Body of pancreas (tissue), 4 donors: ENCODE data around the gene IPO4. TPM values are rescaled to one million over a fixed set of nuclear protein-coding genes. Genes with fewer than 3 reads are reported as not detected.
"Not testable (repeated sequence)": the region's sequence is repeated elsewhere in the genome, so short reads cannot be mapped to it uniquely, and the experiment has no call there.

Experiments
- ATAC-seq: fragments of 150-250 bp; one replicate; pipeline ENCODE4 v1.9.1; 2016
- DNase-seq, 4 donors: peaks; one replicate each; pipeline ENCODE4 v3.0.0-alpha.2; 2019
- H3K27ac ChIP-seq, 4 donors: fragments of 200-600 bp; sonication (generic); 1 replicate in 3 of 4; 2 replicates in 1 of 4; pipeline versions ENCODE4 v1.5.1 to v1.6.1; 2016 to 2019; ENCODE audit warnings: mild to moderate bottlenecking in 1 of 4, mixed read lengths in 1 of 4, moderate library complexity in 1 of 4
- H3K27me3 ChIP-seq, 2 donors: fragments of 200-600 bp; sonication (generic); one replicate each; pipeline ENCODE4 v1.6.0; 2016; ENCODE audit warnings: mild to moderate bottlenecking in 1 of 2
- H3K36me3 ChIP-seq, 2 donors: fragments of 200-600 bp; sonication (generic); replicated peaks in 1 of 2; 2 replicates each; pipeline ENCODE4 v1.5.1; 2016; ENCODE audit warnings: low read depth in 2 of 2; ENCODE audit not compliant: insufficient read depth in 1 of 2
- H3K4me1 ChIP-seq: fragments of 200-600 bp; sonication (generic); one replicate; pipeline ENCODE4 v1.6.0; 2016
- H3K4me3 ChIP-seq, 2 donors: fragments of 200-600 bp; sonication (generic); 1 replicate in 1 of 2; 2 replicates in 1 of 2; pipeline ENCODE4 v1.5.1; 2016 to 2019
- H3K9me3 ChIP-seq, 3 donors: fragments of 200-600 bp; sonication (generic); 1 replicate in 2 of 3; 2 replicates in 1 of 3; pipeline ENCODE4 v1.5.1; 2016
- POLR2A ChIP-seq, 3 donors: fragments of 450-650 bp; IDR thresholded peaks; one replicate each; pipeline ENCODE4 v1.6.1; 2016; ENCODE audit warnings: antibody characterized with exemption in 3 of 3, mild to moderate bottlenecking in 2 of 3
- WGBS, 2 donors: methylation state at CpG; one replicate each; pipeline ENCODE4 v1.1.5; 2017; 5-methylcytosine and 5-hydroxymethylcytosine counted together
- intact Hi-C: fragments of 100-400 bp; cut with DNase I; formaldehyde crosslinking; loops from one replicate; pipeline ENCODE4 v1.15.1; 2023
- total RNA-seq, 2 donors: library from RNA; depleted of rRNA; stranded (reverse); fragments of >200 nt; gene quantifications; one replicate each; pipeline ENCODE4 v1.1.0, GENCODE V29; 2016
- TF ChIP-seq, protein P1 (sequence below), 7 experiments: fragments of 450-650 bp in 4 of 7; fragments of 200-600 bp in 3 of 7; sonication (generic) in 3 of 7; IDR thresholded peaks; one replicate each; pipeline ENCODE4 v1.5.1; 2016 to 2019; ENCODE audit warnings: antibody characterized with exemption in 7 of 7

IPO4 gene
- total RNA-seq, 2 donors from 2014 or later: 30.4 to 73.5 TPM

DNA sequence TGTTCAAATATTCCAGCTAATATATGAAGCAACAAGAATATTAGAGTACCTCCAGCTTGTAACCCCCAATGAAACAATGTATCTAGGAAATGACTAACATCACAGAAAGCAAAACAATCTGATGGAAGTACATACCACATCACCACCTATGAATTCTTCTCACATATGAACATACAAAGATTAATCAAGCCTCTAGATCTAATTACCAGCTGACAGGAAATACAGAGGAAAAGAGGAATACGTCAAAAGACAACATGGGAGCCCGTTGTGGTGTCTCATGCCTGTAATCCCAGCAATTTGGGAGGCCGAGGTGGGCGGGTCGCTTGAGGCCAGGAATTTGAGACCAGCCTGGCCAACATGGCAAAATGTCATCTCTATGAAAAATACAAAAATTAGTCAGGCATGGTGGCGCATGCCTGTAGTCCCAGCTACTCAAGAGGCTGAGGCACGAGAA is 36.0 kb upstream of the IPO4 start:
- no peaks in the 10 kb centered on the region for H3K27me3 ChIP-seq
- WGBS, 2 donors: 83 to 89% methylated on average over 7 of the region's 7 CpGs
- H3K27ac ChIP-seq: no peak overlapping the region
- H3K36me3 ChIP-seq: no peaks in the 10 kb centered on the region
- ATAC-seq: no peak
- intact Hi-C loops: no loop called here
- no peak overlapping the region for H3K4me3 ChIP-seq
- no peaks in the 10 kb centered on the region for H3K9me3 ChIP-seq
- no peak for TF ChIP-seq POLR2A (IDR thresholded peaks at IDR 0.05)
- TF ChIP-seq, protein P1, sequence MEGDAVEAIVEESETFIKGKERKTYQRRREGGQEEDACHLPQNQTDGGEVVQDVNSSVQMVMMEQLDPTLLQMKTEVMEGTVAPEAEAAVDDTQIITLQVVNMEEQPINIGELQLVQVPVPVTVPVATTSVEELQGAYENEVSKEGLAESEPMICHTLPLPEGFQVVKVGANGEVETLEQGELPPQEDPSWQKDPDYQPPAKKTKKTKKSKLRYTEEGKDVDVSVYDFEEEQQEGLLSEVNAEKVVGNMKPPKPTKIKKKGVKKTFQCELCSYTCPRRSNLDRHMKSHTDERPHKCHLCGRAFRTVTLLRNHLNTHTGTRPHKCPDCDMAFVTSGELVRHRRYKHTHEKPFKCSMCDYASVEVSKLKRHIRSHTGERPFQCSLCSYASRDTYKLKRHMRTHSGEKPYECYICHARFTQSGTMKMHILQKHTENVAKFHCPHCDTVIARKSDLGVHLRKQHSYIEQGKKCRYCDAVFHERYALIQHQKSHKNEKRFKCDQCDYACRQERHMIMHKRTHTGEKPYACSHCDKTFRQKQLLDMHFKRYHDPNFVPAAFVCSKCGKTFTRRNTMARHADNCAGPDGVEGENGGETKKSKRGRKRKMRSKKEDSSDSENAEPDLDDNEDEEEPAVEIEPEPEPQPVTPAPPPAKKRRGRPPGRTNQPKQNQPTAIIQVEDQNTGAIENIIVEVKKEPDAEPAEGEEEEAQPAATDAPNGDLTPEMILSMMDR (IDR thresholded peaks at IDR 0.05): no peak
- no peak for DNase-seq
- no peaks in the 10 kb centered on the region for H3K4me1 ChIP-seq

GRCh38 chr14:24222987-24223386 is 34.4 kb upstream of the IPO4 start:
- intact Hi-C loops, H3K9me3 ChIP-seq, DNase-seq, H3K4me1 ChIP-seq, ATAC-seq, H3K36me3 ChIP-seq, H3K27me3 ChIP-seq, H3K4me3 ChIP-seq, H3K27ac ChIP-seq: not testable (repeated sequence)
- WGBS, 2 donors: 99 to 100% methylated on average over 3 to 4 of the region's 4 CpGs

DNA sequence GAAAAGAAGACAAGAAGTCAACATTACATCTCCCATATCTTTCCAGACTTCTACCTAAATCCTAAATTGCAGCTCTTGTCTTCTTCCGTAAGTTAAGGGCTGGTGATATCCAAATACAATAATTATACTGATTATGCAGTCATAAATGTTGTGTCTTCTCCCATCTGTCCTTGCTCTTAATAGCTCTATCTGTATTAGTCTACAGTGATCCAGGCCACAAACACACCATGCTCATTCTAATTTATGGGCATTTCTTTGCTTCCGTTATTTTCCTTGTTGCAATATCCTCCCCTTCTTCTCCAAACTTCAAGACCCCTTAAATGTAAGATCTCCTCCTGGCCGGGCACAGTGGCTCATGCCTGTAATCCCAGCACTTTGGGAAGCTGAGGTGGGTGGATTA is 30.9 kb upstream of the IPO4 start:
- WGBS, 2 donors: 61 to 63% methylated on average over 3 of the region's 3 CpGs
- Histone ChIP-seq H3K4me3 (no peak overlapping the region), H3K9me3 (no peaks in the 10 kb centered on the region), H3K36me3 (peaks cover 0 to 4% of the 10 kb centered on the region in 2 donors), H3K4me1 (peaks cover 10% of the 10 kb centered on the region), H3K27ac (no peak overlapping the region), H3K27me3 (no peaks in the 10 kb centered on the region)
- TF ChIP-seq, protein P1 (IDR thresholded peaks at IDR 0.05): no peak
- TF ChIP-seq POLR2A (IDR thresholded peaks at IDR 0.05): no peak
- intact Hi-C loops: no loop called here
- ATAC-seq (no peak), DNase-seq (peak in 1 of 4 donors; percentile 1)

DNA sequence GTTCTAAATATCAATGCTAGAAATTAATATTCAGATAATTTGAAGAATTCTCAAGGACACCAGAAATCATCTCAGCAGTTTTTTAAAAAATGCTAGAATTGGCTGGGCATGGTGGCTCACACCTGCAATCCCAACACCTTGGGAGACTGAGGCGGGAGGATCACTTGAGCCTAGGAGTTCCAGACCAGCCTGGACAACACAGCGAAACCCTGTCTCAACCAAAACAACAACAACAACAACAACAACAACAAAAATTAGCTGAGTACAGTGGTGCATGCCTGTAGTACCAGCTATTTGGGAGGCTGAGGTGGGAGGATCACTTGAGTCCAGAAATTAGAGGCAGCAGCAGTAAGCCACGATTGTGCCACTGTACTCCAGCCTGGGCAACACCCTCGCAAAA is 30.5 kb upstream of the IPO4 start:
- peak in 1 of 4 donors; percentile 0 for DNase-seq
- ATAC-seq: no peak
- TF ChIP-seq, protein P1 (IDR thresholded peaks at IDR 0.05): no peak
- TF ChIP-seq POLR2A (IDR thresholded peaks at IDR 0.05): no peak
- WGBS, 2 donors: 81 to 84% methylated on average over 4 of the region's 4 CpGs
- intact Hi-C loops: no loop called here
- Histone ChIP-seq H3K36me3 (peaks cover 0 to 4% of the 10 kb centered on the region in 2 donors), H3K27me3 (no peaks in the 10 kb centered on the region), H3K9me3 (no peaks in the 10 kb centered on the region), H3K27ac (no peak overlapping the region), H3K4me3 (no peak overlapping the region), H3K4me1 (peaks cover 10% of the 10 kb centered on the region)

- 71 to 93% methylated on average over 1 of the region's 1 CpG for WGBS, 2 donors
- H3K4me3 ChIP-seq, ATAC-seq, H3K9me3 ChIP-seq, H3K36me3 ChIP-seq, intact Hi-C loops, H3K27me3 ChIP-seq, H3K27ac ChIP-seq: not testable (repeated sequence)
- peaks cover 24% of the 10 kb centered on the region for H3K4me1 ChIP-seq
- DNase-seq: peak in 1 of 4 donors; percentile 6
These were observed 28.3 kb upstream of the IPO4 start for GRCh38 chr14:24216876-24217275.

DNA sequence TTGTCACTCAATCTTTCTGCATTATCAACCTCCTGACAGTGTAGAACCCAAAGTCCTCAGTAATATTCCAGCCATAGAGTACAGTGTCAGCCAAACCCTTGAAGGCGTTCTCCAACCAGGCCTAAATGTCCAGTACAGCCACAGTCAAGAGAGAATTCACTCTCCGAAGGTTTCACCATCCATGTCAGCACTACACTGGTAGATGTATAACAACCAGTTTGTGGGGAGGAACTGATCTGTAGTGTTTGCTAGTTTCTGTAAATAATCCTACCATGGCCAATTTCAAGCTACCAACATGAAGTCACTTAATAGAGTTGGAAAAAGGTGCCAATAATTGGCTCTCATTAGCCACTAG is 27.7 kb upstream of the IPO4 start:
- 72 to 75% methylated on average over 2 of the region's 2 CpGs for WGBS, 2 donors
- ATAC-seq (no peak), DNase-seq (no peak)
- TF ChIP-seq, protein P1 (IDR thresholded peaks at IDR 0.05): no peak
- TF ChIP-seq POLR2A (IDR thresholded peaks at IDR 0.05): no peak
- peaks cover 29% of the 10 kb centered on the region for H3K4me1 ChIP-seq
- no peaks in the 10 kb centered on the region for H3K9me3 ChIP-seq
- H3K36me3 ChIP-seq: peaks cover 0 to 4% of the 10 kb centered on the region in 2 donors
- no peak overlapping the region for H3K4me3 ChIP-seq
- intact Hi-C loops: no loop called here
- H3K27me3 ChIP-seq: no peaks in the 10 kb centered on the region
- peak overlapping the region in 2 of 4 donors; percentile 88 to 93 for H3K27ac ChIP-seq
